ENCODE results near the gene RHBDF2.

Gene RHBDF2

GRCh38 chr17:76500747-76501017, 541 bp downstream of the RHBDF2 start:
- no peak for DNase-seq

DNA sequence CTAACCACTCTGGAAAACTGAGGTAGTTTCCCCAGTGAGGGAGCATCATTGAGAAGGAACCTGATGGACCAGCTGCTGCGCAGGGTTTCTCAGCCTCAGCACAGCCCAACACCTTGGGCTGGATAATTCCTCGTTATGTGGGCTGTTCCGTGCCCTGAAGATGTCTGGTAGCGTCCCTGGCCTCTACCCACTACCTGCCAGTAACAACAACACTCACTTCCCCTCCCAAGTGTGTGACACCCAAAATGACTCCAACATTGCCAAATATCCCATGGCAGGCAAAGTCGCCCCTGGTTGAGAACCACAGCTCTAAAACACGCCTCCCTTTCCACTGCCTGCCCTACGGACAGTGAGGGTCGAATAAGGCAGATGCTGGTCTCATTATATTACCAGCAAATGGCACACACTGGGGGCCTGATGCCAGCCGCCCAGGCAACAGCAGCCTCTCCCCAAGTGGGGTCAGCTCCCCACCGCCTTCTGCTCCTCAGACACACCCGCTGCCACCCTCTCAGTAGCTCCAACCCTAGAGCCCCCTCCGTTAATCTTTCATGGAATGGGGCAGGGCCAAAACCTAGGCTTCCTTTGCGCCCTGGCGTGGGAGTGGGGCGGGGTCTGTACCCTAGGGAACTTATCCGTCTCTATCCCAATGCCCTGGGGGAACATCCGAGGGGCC, 1.0 kb downstream of the RHBDF2 start:
- DNase-seq: no peak

DNA sequence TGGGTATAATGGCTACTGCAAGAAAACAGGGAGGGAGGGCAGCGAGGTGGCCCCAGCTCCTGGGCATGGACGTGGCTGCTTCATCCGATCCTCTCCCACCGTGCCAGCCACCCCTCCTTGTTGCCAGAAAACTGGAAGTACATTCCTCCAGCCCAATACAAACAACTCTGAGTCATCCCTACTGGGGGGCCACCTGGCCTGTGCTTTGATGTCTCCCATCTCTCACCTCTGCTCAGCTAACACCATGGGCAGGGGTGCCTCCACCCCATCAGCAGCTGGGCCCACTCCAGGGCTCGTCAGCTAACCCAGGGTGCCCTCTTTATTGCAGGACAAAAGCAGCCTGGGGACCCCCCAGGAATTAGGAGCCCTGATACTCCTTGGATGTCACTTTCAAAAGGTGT, 2.0 kb downstream of the RHBDF2 start:
- DNase-seq: no peak

GRCh38 chr17:76498876-76499251, 2.4 kb downstream of the RHBDF2 start:
- no peak for DNase-seq

- DNase-seq: peak; percentile 81
These were observed 3.0 kb downstream of the RHBDF2 start for GRCh38 chr17:76497979-76498875.

DNA sequence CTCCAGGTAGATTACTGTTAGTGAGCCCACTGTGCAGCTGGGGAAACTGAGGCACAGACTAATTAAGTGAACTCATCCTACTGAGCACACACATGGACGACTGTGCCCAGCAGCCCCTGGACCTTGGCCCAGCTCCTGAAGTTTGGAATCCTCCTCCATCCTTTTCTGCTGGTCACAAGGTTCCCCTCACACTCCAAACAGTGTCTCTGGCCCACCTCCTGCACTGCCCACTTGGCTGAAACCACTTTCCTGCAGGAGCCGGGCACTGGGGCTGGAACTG, 3.6 kb downstream of the RHBDF2 start:
- no peak for DNase-seq

DNA sequence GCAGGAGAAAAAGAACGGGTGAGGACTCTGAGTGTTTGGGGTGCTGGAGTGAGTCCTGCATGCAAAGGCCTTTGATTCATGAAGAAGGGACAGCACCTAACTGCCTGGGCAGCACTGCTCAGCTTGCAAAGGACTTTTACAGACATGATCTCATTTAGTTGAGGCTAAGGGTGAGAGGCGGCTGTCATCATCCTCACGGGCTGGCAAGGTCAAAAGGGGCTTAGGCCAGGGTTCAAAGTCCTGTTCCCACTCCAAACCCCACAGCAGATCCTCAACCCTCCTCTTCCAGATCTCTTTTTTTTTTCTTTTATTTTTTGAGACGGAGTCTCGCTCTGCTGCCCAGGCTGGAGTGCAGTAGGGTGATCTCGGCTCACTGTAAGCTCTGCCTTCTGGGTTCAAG, 4.8 kb downstream of the RHBDF2 start:
- no peak for DNase-seq

- no peak for DNase-seq
These were observed 5.4 kb downstream of the RHBDF2 start for GRCh38 chr17:76495663-76496400.

- DNase-seq: no peak
These were observed 7.6 kb downstream of the RHBDF2 start for GRCh38 chr17:76493505-76494167.

- DNase-seq: peak; percentile 72
These were observed 8.2 kb downstream of the RHBDF2 start for GRCh38 chr17:76492989-76493501.

- DNase-seq: no peak
These were observed 8.9 kb downstream of the RHBDF2 start for GRCh38 chr17:76492123-76492988.

DNA sequence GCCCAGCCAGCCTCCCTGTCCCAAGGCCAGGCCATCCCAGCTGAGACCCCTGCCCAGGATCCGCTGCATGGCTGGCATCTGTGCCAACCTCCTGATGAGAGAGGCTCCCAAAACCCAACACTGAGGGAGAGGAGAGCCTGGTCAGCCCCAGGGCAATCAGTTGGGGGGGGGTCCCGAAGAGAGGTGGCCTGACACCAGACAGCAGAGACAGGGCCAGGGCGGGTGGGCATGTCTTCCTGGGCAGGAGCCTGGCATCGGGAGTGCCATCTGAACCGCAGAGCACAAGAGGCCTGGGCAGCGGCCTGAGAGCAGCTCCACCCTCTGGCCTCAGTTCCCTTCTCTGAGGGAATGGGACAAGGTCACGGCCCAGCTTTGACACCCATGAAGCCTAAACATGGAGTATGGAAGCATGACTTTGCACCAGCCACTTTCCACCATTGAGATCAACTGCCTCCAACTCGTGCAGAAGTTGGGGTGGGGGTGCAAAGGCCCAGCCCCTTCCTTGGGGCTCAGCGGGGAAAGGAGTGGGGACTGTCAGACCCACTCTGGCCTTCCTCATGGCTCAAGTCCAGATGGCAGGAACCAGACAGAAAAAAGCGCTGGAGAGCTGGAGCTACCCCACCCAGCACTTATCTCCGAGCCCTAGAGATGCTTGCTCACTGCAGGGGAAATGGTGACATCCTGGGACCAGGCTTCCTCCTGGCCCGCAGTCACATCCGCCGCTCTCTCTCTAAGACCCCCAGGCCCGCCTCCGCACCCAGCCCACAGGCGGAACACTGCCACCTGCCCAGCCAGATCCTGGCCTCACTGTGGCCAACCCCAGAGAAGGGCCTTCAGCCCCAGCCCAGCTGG, 9.7 kb downstream of the RHBDF2 start:
- DNase-seq: no peak

GRCh38 chr17:76490112-76490710, 11.0 kb downstream of the RHBDF2 start:
- DNase-seq: no peak

DNA sequence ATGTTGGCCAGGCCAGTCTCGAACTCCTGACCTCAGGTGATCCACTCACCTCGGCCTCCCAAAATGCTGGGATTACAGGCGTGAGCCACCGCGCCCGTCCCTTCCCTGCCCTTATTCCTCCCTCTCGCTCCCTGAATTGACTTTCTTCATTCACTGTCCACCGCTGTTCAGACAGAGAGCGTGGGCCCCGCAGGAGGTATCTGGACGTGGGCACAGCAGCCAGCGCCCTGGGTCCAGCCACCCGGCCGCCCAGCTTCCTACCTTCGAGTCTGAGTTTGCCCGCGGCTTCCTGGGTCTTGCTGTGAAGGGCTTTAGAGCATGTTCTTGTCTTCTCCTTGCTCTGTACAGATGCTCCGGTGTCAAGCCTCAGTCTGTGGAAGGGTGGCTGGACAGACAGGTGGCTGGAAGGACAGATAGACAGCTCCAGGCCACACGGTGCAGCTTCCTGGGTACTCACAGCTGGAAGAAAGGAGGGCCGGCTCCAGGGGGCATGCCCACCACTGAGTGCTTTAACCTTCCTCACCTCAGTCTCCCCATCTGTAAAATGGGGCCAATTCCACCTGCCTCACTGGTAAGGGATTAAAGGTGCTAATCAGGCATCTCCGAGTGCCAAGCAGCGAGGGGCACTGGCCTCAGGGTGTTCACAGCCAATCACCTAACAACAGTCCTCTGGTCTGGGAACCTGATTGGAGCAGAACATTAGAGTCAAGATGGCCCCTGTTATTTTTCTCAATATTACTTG, 13.6 kb downstream of the RHBDF2 start:
- no peak for DNase-seq

DNA sequence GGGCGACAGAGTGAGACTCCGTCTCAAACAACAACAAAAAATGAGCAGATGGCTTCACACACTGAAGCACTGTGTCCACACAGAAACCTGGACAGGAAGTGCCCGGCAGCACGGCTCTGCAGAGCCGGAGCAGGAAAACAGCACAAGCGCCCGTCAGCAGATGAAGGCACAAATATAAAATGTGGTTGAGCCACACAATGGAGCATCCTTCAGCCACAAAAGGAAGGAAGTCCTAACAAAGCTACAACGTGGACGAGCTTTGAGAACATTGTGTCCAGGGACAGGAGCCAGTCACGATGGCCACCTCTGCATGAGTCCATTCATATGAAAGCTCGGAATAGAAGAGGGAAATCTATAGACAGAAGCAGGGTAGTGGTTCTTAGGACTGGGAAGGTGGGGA, 15.7 kb downstream of the RHBDF2 start:
- no peak for DNase-seq

GRCh38 chr17:76484228-76484725, 16.9 kb downstream of the RHBDF2 start:
- no peak for DNase-seq

DNA sequence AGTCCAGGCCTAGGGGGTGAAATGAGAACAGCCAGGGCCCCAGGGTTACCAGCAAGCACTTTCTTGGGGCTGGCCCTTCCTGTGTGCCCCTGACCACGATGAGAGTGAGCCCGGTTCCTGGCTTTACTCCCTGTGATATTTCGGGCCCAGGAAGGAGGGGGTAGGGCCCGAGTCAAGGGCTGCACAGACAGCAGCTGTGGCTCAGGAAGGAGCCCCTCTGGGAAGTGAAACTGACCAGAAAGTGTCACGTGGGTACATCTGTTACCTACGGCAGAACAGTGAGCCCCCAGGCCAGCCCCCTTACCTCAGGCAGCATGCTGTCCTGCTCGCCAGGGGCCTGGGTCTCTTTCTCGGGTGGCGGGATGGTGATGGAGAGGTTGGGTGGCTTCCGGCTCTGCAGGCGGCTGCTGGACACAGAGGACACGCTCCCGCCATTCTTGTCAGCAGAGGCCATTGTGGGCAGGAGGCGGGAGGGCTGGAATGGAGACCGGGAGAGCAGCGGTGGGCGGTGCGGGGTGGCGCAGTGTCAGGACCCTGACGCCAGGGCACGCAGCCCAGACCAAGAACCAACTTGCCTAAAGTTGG, 20.1 kb downstream of the RHBDF2 start:
- DNase-seq: no peak

GRCh38 chr17:76480632-76481031, 20.6 kb downstream of the RHBDF2 start:
- peak; percentile 69 for DNase-seq

DNA sequence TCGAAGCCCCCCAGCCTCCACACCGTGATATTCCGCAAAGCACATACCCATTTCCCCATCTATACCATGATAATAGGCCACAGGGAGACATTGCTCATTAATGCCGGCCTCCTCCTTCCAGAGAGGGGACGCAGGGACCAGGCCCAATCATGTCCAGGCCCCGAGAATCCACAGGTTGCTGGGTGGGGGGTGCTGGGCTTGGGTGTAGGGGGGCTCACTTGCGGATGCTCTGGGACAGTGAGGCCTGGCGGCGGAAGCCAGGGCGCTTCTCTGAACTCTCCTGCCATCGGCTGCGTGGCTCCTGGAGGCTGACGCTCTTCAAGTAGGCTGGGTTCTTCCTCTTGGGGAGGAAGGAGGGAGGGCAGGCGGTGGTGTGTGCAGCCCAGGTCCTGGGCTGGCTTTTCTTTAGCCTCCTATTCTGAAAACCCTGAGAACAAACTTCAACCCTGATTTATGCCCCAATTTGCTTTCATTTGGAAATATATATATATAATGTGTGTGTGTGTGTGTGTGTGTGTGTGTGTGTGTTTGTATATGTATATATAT, 21.6 kb downstream of the RHBDF2 start:
- DNase-seq: no peak

Measured in right hindlimb (tissue), 1 donor.